GM21786 (cell line): ENCODE measurements around the gene HOXD13.

Experiments used
- ATAC-seq: cut with Tn5 transposase; IDR thresholded peaks from one replicate; pipeline ENCODE4 v1.9.1; 2021; ENCODE audit not compliant: unreplicated experiment

The HOXD13 gene

DNA sequence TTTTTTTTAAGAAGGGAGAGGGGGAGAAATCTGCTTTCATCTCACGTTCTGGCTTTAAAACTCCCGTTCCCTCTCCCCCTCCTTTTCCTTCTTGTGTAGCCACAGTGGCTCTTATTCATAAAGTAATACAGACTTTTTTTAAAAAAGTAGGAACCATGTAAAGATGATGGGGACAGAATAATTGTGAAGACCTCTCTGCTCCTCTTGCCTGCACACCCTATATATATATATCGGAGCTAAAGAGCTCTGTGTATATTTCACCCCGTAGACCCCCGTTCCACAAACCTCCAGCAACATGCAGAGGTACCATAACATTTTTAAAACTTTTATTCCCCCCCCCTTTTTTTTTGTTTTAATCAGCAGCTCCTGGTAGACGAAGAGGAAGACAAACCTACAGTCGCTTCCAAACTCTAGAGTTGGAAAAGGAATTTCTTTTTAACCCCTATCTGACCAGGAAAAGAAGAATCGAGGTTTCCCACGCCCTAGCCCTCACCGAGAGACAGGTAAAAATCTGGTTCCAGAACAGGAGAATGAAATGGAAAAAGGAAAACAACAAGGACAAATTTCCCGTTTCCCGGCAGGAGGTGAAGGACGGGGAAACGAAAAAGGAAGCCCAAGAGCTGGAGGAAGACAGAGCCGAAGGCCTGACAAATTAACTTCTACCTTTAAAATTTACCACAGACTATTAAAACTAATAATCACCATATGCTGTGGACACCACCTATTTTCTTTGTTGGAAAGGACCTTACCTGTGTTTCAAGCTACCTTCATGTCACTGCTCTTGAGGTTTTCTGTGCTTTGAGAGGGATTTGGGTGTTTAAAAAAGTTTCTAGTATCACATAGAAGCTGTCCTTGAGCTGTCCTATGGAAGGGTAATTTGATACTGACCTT lies 38.7 kb downstream of the HOXD13 start:
- ATAC-seq, result no peak

GRCh38 chr2:176131848-176132158 lies 39.3 kb downstream of the HOXD13 start:
- ATAC-seq, result no peak

GRCh38 chr2:176132205-176133171 lies 40.0 kb downstream of the HOXD13 start:
- no peak for ATAC-seq

GRCh38 chr2:176133389-176133788 lies 40.9 kb downstream of the HOXD13 start:
- no peak for ATAC-seq

DNA sequence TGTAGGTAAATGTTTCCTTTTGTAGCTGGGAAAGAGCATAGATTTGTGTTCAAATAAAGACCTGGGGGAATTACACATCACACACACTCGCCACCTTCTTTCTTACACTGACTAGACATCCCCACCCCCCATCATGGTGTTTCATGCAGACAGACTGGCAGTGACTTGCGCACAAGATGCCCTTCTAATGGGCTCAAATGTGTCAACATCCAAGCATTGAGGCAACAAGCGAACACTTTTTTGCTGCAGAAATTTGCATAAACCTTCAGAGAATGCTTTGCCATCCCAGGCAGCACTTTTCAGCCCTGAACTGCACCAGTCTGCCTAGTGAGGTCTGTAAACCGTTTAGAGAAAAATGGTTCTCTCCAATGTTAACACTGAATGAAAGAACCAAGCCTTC lies 41.5 kb downstream of the HOXD13 start:
- ATAC-seq, result no peak

DNA sequence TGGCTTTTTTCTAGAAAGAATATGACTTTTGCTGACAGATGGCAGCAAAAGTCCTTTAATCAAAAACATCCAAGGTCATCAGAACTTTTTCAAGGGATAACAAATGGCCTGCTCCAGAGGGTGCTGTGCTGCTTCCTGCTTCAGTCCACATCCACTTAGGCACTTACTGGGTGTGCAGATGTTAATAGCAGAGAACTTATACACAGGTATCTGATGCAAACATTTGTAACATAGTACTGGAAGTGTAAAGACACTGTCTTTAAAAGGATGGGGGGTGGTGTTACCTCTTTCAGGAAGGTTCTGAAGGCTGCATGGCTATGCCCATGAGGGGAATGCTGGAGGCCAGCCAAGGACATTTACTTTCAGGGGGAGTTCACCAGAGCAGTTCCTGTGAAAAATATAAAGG lies 42.5 kb downstream of the HOXD13 start:
- ATAC-seq, result no peak

DNA sequence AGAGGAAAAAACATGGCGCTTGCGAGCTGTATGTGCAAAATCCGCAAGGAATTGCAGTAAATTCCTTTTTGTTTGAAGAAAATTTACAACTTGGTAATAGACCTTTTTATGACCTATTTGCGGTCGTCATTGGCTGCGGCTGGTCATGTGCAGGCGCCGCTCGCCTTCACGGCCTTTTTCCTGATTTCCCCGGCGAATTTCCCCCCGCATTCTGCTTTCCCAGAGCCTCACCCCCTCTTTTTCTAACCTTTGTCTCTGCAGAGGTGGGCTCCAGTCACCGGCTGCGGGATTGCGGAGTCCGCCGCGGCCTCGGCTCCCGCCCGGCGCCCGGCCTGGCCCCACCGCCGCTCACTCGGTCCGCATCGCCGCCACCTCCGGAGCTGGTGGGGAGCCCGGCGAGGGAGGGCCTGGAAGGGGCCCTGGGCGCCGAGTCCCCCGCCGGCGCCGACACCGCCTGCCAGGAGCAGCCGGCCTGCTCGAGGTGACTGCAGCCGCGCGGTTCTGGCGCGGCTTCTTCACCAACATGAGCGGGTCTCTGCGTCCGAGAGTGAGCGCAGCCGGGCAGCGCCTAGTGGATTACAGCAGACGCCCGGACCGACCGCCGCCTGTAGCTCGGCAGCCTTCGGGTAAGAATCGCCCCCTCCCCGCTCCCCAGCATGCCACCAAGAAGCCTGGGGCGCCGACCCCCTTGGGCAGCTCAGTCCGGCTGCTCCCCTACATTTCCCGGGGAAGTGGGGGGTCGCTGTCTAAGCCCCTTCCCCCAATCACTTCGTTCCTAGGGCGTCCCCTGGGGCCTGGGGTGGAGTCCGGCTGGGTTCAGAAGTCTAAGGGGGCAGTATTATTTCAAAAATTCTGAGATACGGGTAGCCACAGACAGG lies 44.1 kb downstream of the HOXD13 start:
- no peak for ATAC-seq

DNA sequence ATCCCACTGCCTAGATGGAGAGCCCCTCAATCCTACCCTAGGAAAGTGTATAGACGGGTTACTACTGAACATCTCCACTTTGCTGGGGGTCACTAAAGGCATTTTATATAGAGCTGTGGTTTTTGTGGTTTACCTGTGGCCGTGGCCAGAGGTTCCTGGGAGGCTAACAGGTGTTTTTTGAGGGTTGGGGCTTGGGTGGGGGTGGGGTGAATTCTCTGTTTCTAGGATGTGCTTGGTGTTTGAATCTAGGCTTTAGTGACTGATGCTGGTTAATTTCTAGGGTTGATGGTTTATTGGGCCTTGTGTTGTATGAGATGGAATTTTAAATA lies 44.7 kb downstream of the HOXD13 start:
- no peak for ATAC-seq

- ATAC-seq, result no peak
Measured at GRCh38 chr2:176137906-176138305, 45.4 kb downstream of the HOXD13 start.

DNA sequence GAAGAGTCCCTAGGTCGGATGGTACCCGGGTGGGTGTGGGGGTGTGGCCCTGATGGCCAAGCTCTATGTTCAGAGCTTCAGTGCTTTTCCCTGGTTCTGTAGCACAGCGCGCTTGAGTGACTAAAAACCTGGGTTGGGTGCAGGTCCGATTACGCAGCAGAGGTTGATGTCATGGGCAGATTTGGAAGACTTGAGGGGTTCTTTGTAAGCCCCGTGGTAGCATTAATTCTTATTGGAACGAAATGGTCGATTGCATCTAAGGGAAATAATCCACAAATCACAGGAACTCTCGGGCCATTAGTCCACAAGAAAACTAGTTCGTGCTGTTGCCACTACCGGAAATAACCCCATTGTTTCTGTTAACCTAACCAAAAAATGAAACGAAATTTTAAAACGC lies 46.0 kb downstream of the HOXD13 start:
- ATAC-seq, result no peak

GRCh38 chr2:176138923-176139660 lies 46.6 kb downstream of the HOXD13 start:
- no peak for ATAC-seq

- ATAC-seq, result no peak
Measured at GRCh38 chr2:176139661-176140512, 47.4 kb downstream of the HOXD13 start.

DNA sequence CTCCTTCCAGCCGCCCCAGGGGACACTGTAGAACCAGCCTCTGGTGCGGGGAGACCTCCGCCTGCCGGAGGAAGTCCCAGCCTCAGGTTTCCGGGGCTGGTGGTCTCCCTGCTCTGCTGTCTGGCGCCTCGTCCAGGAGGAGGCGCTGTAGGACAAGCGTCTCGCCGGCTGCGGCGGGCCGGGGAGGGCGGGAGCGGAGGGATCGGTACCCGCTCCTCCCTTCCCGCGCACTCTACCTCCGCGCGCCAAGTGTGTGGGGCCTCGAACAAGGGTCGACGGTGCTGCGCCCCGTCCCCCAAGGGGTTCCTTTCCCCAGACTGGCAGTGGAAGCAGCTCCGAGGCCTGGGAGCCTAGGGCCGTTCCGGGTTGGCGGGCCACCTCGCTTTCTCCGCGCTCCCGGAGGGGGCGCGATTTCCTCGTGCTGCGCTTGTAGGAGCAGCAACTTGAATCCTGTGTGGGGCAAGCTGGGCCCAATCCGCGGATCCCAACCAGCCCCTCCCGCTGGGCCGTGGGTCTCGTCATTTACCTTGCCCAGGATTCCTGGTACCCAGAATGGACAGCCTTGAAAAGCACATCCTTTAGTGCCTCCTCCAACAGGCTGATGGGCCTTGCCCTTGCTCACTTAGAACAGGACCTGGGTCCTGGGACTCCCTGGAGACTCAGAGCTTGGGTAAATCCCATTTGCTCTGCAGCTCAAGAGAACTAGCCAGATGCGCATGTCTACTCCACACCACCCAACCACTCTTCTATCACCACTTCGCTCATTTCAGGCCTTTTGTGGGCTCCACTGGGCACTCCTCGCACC lies 48.2 kb downstream of the HOXD13 start:
- peak; percentile 90 for ATAC-seq

- no peak for ATAC-seq
Measured at GRCh38 chr2:176142281-176142680, 49.8 kb downstream of the HOXD13 start.
